ENCODE data around the gene PSG7. TPM values are rescaled to one million over a fixed set of nuclear protein-coding genes. Genes with fewer than 3 reads are reported as not detected.
"Not testable (repeated sequence)": the region's sequence is repeated elsewhere in the genome, so short reads cannot be mapped to it uniquely, and the experiment has no call there.

The PSG7 gene
- total RNA-seq, 1 donor from 2014 or later: not detected

DNA sequence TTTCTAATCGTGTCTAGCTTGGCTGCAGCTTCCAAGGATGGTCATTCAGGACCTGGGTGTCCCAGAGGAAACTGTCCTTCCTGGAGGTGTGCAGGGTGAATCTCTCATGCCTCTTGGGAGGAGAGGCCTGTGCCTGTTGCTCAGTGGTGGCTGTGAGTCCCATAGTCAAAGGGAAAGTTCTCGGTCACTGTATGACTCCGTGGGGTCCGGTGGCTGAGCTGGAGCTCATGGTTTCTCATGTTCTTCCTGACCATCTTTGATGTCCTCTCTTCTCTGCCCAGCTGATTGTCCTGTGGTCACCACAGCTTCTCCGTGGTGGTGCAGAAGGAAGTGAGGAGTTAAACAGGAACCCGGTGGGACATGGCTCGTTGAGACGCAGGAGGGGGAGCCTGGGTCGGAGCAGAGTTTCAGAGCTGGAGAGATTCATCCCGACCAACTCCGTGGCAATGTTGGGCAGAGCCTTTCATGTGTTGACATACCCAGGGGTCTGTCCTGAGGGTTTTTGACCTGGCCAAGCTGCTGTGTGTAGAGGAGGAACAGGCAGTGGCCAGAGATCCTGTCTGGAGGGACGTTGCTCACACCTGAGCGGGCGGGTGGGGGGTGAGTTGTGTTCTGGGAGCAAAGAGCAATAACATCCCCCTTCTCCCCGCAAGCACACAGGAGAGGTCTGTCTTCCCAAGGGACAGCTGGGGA, 18.5 kb downstream of the PSG7 start:
- ATAC-seq (ENCODE audit: poor library complexity); DNase-seq; intact Hi-C loops (cut with DNase I): not testable (repeated sequence)

DNA sequence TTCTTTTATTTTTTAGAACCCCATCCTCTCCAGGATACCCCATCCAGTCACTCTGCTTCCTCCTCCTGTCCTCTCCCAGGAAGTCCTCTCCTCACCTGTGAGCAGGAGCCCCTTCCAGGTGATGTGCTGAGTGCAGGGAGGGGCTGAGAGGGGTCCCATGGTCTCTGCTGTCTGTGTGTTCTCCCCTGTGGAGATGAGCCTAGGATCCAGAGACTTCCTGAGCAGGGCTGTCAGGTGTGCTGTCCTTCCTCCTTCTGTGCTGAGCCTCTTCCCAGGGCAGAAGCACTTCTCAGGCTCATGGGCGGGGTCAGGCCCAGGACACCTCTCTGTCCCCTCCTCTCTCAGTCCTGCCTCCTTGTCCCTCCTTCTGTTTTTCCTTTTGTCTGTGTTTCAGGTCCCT, 19.4 kb downstream of the PSG7 start, which contains the start of gene PSG6:
Gene PSG6 (minus strand): TSS at position 261 of the 400 bp plus-strand sequence. CDS start 102 bp downstream, at position 159.
- intact Hi-C loops (cut with DNase I); ATAC-seq (ENCODE audit: poor library complexity); DNase-seq: not testable (repeated sequence)

DNA sequence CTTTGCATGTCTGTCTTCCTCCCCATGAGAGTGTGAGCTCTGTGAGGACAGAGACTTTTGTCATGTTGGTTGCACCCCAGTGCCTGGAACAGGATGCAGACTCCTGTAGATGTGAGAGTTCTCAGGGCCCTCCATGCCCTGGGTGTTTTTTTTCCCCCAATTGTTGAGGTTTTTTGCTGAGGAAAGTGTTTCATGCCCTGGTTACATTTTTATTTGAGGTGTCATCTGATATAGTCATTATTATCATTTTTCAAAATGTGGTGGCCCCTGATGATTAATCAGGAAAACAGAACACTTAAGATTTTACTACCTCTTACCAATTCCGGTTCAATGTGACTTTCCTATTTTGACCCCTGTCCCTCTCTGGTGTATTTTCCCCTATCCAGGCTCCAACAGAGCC, 20.1 kb downstream of the PSG7 start:
- intact Hi-C loops (cut with DNase I); ATAC-seq (ENCODE audit: poor library complexity); DNase-seq: not testable (repeated sequence)

DNA sequence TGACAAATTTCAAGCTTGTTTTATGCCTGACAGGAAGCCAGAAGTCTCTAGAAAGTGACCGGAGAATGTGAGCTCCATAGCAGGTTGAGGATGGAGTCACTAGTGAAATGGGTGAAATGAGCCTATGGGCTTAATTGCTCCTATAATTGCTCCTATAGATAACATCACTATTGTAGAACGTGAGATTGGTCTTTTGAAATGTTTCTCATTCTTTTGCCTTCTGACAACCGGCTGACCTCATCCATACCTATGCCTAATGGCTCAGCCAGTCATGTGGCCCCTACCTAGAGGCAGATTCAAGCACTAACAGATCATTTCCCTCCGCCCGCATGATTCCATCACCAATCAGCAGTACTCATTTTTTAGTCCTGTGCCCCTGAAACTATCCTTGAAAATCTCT, 23.5 kb downstream of the PSG7 start:
- intact Hi-C loops (cut with DNase I); DNase-seq; ATAC-seq (ENCODE audit: poor library complexity): not testable (repeated sequence)

DNA sequence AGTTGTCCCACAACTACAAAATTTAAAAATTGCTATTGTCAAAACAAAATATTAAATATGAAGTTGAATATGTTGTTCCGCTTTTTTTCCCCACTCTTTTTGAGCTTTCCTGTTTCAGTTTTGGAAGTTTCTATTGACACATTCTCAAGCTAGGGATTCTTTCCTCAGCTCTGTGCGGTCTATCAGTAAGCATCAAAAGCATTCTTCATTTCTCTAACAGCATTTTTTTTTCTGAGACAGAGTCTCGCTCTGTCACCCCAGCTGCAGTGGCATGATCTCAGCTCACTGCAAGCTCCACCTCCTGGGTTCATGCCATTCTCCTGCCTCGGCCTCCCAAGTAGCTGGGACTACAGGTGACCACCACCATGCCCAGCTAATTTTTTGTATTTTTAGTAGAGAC, 24.1 kb downstream of the PSG7 start:
- DNase-seq; ATAC-seq (ENCODE audit: poor library complexity): not testable (repeated sequence)

DNA sequence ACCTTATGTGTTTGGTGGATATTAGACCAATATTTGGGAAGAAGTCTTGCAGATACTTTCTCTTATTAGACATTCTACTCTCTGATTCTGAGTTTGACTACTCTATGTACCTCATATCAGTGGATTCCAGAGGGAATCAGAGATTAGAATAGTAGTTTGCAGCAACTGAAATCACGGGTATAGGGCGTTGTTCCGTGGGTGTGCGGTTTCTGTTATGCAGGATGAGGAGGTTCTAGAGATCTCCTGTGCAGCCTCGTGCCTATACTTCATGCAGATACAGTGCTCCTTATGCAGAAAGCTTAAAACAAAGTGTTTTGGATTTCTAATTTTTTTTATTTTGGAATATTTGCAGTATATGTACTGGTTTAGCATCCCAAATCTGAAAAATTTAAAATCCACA, 25.3 kb downstream of the PSG7 start:
- ATAC-seq (ENCODE audit: poor library complexity); DNase-seq; intact Hi-C loops (cut with DNase I): not testable (repeated sequence)

More for the DNA sequence above, 24.1 kb downstream of the PSG7 start:
- intact Hi-C loops (cut with DNase I): not testable (repeated sequence)

DNA sequence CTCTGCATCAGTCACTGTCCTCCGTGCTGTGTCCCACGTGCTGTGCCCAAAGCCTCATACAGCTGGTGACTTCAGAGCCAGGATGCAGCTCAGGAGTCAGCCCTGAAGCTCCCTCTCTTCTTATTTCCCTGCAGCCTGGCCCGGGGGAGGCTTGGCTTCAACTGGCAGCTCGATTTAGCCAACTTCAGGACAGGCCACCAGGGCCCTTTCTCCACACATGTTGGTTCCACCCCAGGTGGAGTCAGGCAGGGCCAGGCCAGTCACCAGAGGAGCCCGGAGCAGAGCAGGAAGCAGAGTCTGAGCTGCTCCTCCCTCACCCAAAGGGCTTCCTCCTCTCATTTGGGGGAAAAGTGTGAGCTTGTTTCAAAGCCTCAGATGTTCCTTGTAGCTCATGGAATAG, 30.8 kb downstream of the PSG7 start:
- DNase-seq; ATAC-seq (ENCODE audit: poor library complexity); intact Hi-C loops (cut with DNase I): not testable (repeated sequence)

GRCh38 chr19:42900561-42900960, 36.4 kb downstream of the PSG7 start:
- DNase-seq; ATAC-seq (ENCODE audit: poor library complexity); intact Hi-C loops (cut with DNase I): not testable (repeated sequence)

DNA sequence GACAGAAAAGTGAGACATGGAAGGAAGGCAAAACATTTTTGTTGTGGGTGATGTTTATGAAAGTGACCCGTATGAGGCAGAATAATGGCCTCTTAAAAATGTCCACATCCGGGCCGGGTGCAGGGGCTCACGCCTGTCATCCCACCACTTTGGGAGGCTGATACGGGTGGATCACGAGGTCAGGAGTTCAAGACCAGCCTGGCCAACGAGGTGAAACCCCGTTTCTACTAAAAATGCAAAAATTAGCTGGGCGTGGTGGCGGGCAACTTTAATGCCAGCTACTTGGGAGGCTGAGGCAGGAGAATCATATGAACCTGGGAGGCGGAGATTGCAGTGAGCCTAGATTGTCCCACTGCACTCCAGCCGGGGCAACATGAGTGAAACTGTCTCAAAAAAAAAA, 37.3 kb downstream of the PSG7 start:
- ATAC-seq (ENCODE audit: poor library complexity): not testable (repeated sequence)

DNA sequence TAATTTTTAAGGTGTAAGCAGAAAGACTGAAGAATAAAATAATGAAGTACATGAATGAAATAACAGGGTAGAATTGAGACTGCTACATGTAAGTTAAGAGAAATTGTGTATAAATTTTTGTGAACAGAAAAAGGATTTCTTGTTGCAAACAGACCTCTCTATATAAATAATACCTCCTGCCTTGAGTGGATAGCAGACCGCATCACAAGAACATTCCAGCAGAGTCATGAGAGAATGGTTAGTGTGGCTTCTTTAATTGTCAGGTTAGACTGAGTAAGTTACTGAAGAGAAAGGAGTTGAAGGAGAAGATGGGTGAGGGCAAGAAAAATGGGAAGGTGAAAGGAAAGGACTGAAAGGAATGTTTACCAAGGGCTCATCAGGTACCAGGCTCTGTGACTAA, 37.9 kb downstream of the PSG7 start:
- DNase-seq; ATAC-seq (ENCODE audit: poor library complexity); intact Hi-C loops (cut with DNase I): not testable (repeated sequence)

More for the DNA sequence above, 37.3 kb downstream of the PSG7 start:
- DNase-seq; intact Hi-C loops (cut with DNase I): not testable (repeated sequence)

GRCh38 chr19:42898656-42899055, 38.4 kb downstream of the PSG7 start:
- ATAC-seq (ENCODE audit: poor library complexity); DNase-seq; intact Hi-C loops (cut with DNase I): not testable (repeated sequence)

DNA sequence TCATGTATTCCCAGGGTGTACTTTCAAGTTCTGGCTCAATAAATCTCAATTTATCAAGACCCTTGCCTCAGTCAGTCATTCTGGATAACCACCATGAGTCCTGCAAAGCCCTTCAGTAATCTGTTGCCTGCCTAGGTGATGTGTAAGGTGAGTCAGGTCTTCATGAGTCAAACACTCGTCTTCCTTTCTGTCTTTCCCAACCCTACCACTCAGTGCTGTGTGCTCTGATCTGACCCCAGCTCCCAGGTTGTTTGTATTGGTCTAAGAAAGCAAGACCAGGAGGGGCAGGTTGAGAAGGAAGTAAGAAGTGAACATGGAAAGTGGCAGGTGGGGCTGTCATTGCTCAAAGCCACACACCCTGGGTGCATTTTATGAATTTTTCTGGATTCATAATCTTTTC, 39.3 kb downstream of the PSG7 start:
- not testable (repeated sequence) for ATAC-seq (ENCODE audit: poor library complexity); DNase-seq

DNA sequence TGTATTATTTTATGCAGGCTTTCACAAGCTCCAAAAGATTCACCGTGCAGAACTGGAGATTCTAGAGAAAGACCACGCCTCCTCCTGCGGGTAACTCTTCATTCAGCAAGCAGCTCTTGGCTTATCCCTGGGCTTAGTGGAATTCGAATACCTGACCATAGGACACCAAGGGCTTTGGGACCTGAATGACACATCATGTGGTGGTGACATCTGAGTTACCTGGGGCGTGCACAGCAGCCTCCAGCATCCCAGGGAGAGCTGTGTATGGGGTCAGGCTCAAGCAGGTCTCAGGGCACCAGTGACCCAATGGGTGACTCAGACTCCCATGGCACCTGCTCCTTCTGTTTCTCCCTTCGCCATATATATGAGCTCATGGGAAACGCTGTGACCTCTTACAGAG, 46.6 kb downstream of the PSG7 start:
- ATAC-seq (ENCODE audit: poor library complexity); intact Hi-C loops (cut with DNase I): not testable (repeated sequence)

More for the DNA sequence above, 39.3 kb downstream of the PSG7 start:
- intact Hi-C loops (cut with DNase I): not testable (repeated sequence)

DNA sequence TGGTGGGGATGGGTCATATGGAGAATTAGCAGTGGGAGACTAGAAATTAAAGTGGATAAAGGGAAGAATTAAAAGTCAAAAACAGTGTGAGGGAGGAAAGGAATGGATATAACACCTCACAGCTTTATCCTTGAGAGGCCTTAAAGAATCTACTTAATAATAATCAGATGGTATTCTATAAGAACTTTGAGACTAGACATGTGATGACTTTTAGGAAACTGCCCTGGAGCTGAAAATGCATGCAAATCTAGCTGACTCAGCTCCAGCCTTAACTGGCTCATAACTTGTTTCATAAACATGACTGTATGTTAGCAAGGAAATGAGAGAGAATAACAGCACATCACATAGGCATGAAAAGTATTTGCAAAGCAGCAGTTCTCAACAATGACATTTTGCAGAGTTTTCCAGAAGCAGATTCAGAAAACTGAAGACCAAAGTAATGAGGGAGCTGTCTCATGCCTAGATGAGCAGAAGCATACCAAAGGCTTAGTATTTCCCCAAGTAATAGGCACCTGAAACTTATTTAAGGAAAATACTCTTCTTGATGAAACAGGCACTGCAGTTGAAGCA, 49.0 kb downstream of the PSG7 start:
- ATAC-seq (ENCODE audit: poor library complexity); DNase-seq; intact Hi-C loops (cut with DNase I): not testable (repeated sequence)

More for the DNA sequence above, 46.6 kb downstream of the PSG7 start:
- DNase-seq: not testable (repeated sequence)

- ATAC-seq (ENCODE audit: poor library complexity); DNase-seq; intact Hi-C loops (cut with DNase I): not testable (repeated sequence)
Measured at GRCh38 chr19:42882730-42883129, 54.3 kb downstream of the PSG7 start.

DNA sequence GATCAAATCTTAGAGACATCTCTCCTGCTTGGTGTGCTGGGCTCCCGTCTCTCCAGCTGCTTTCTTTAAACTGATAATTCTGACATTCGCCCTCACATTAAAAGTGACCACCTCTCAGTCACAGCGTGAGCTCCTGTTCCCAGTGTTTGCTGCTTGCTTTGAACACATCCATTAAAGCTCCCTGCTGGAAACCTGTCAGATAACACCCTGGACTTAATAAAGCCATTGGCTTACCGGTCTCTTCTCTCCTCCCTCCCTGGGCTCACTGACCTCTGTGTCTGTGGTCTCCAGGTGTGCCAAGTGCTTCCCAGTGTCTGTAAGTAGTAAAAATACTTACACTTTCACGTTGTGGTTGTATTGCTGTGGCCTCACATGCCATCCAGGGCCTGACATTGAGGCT, 55.0 kb downstream of the PSG7 start:
- intact Hi-C loops (cut with DNase I); DNase-seq; ATAC-seq (ENCODE audit: poor library complexity): not testable (repeated sequence)

DNA sequence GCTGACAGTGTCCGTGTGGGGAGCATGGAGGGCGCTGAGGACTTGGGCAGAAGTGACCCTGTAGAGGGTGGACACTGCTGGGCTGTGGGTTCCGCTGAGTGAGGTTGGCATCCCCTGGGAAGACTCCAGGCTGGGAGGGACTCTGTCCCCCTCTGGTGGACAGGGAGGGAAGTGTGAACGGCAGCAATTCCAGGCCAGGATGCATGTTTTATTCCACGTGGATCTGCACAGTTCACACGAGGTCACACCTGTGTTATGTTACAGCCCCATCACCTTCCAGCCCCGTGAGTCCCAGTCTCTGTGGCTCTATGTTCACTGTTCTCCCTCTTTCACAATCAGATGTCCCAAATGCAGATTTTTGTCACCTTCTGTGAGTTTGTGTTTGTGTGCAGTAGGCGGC, 55.7 kb downstream of the PSG7 start:
- DNase-seq; ATAC-seq (ENCODE audit: poor library complexity); intact Hi-C loops (cut with DNase I): not testable (repeated sequence)

- intact Hi-C loops (cut with DNase I); DNase-seq; ATAC-seq (ENCODE audit: poor library complexity): not testable (repeated sequence)
Measured at GRCh38 chr19:42880621-42881020, 56.4 kb downstream of the PSG7 start.

- intact Hi-C loops (cut with DNase I): no loop called here
- DNase-seq (no peak), ATAC-seq (ENCODE audit: poor library complexity) (no peak)
Measured at GRCh38 chr19:42879613-42880012, 57.4 kb downstream of the PSG7 start, which contains the start of gene PSG1. Gene PSG1, minus strand, starts transcription at chr19:42879713. Its CDS starts 132 bp downstream, at chr19:42879581.
